ENCODE measurements around the gene STX18.
"Not testable (repeated sequence)": the region's sequence is repeated elsewhere in the genome, so short reads cannot be mapped to it uniquely, and the experiment has no call there.

Gene STX18

GRCh38 chr4:4507403-4507802 lies 34.4 kb downstream of the STX18 start:
- DNase-seq: no peak

GRCh38 chr4:4506961-4507360 lies 34.9 kb downstream of the STX18 start:
- DNase-seq: no peak

GRCh38 chr4:4505211-4505610 lies 36.6 kb downstream of the STX18 start:
- not testable (repeated sequence) for DNase-seq

GRCh38 chr4:4504783-4505182 lies 37.1 kb downstream of the STX18 start:
- DNase-seq: no peak

- DNase-seq: no peak
These were observed 39.0 kb downstream of the STX18 start for GRCh38 chr4:4502694-4503311.

- DNase-seq: no peak
These were observed 40.2 kb downstream of the STX18 start for GRCh38 chr4:4501679-4502078.

GRCh38 chr4:4499438-4500123 lies 42.3 kb downstream of the STX18 start:
- no peak for DNase-seq

- no peak for DNase-seq
These were observed 45.1 kb downstream of the STX18 start for GRCh38 chr4:4496592-4497372.

- no peak for DNase-seq
These were observed 47.0 kb downstream of the STX18 start for GRCh38 chr4:4494882-4495281.

- DNase-seq: no peak
These were observed 49.5 kb downstream of the STX18 start for GRCh38 chr4:4492161-4492847.

- DNase-seq: no peak
These were observed 50.4 kb downstream of the STX18 start for GRCh38 chr4:4491396-4491893.

- no peak for DNase-seq
These were observed 51.0 kb downstream of the STX18 start for GRCh38 chr4:4490816-4491215.

GRCh38 chr4:4490041-4490440 lies 51.8 kb downstream of the STX18 start:
- no peak for DNase-seq

GRCh38 chr4:4488405-4489404 lies 53.1 kb downstream of the STX18 start:
- no peak for DNase-seq

GRCh38 chr4:4486969-4487368 lies 54.9 kb downstream of the STX18 start:
- no peak for DNase-seq

GRCh38 chr4:4485806-4486205 lies 56.0 kb downstream of the STX18 start:
- no peak for DNase-seq

- no peak for DNase-seq
These were observed 60.4 kb downstream of the STX18 start for GRCh38 chr4:4481399-4481994.

GRCh38 chr4:4480685-4481398 lies 61.0 kb downstream of the STX18 start:
- no peak for DNase-seq

GRCh38 chr4:4480205-4480604 lies 61.6 kb downstream of the STX18 start:
- no peak for DNase-seq

- no peak for DNase-seq
These were observed 62.5 kb downstream of the STX18 start for GRCh38 chr4:4479366-4479765.

GRCh38 chr4:4477796-4478195 lies 64.1 kb downstream of the STX18 start:
- DNase-seq: no peak
